Peyer's patch (tissue), 4 donors: Measurements from ENCODE around the gene EPG5.

Experiments used
- POLR2A ChIP-seq, 2 donors: fragments of 450-650 bp; IDR thresholded peaks; one replicate each; pipeline ENCODE4 v1.5.1; 2017; ENCODE audit warnings: antibody characterized with exemption in 2 of 2, mild to moderate bottlenecking in 2 of 2, moderate library complexity in 2 of 2
- TF ChIP-seq, protein P1 (sequence below), 6 experiments: fragments of 450-650 bp in 4 of 6; fragments of 200-600 bp in 2 of 6; sonication (generic) in 1 of 6; IDR thresholded peaks; one replicate each; pipeline ENCODE4 v1.5.1; 2017 to 2019; ENCODE audit warnings: antibody characterized with exemption in 6 of 6, mild to moderate bottlenecking in 3 of 6, moderate library complexity in 1 of 6

DNA sequence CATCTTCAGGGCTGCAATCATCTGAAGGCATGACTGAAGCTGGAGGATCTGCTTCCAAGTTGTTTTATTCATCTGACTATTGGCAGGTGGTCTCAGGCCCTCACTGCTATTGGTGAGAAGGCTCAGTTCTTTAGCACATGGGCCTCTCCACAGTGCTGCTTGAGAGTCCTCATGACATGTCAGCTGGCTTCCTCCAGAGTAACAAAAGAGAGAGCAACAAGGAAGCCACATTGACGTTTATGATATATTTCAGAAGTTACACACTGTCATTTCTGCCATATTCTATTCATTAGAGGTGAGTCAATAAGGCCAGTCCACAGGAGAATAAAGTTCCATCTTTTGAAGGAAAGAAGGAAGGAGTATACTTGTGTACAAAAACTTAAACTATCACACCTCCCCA, 149.6 kb downstream of the EPG5 start:
- TF ChIP-seq, protein P1, sequence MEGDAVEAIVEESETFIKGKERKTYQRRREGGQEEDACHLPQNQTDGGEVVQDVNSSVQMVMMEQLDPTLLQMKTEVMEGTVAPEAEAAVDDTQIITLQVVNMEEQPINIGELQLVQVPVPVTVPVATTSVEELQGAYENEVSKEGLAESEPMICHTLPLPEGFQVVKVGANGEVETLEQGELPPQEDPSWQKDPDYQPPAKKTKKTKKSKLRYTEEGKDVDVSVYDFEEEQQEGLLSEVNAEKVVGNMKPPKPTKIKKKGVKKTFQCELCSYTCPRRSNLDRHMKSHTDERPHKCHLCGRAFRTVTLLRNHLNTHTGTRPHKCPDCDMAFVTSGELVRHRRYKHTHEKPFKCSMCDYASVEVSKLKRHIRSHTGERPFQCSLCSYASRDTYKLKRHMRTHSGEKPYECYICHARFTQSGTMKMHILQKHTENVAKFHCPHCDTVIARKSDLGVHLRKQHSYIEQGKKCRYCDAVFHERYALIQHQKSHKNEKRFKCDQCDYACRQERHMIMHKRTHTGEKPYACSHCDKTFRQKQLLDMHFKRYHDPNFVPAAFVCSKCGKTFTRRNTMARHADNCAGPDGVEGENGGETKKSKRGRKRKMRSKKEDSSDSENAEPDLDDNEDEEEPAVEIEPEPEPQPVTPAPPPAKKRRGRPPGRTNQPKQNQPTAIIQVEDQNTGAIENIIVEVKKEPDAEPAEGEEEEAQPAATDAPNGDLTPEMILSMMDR (IDR thresholded peaks at IDR 0.05), result no peak
- no peak for TF ChIP-seq POLR2A (IDR thresholded peaks at IDR 0.05)
